GM12878 (cell line): Measurements from ENCODE around the gene BEST1. TPM values are rescaled to one million over a fixed set of nuclear protein-coding genes. Genes with fewer than 3 reads are reported as not detected.

Experiments used
- ATAC-seq: fragments of 200-7000 bp; cut with Tn5 transposase; 3 replicates; pipeline ENCODE4 v1.9.1; 2020; ENCODE audit warnings: mild to moderate bottlenecking, moderate library complexity
- BruUV-seq: library from RNA; stranded (reverse); fragments of 400-500 nt; replicated peaks from 2 replicates; lab custom pipeline; 2021; lab: Mats Ljungman, UMichigan
- CTCF ChIA-PET: fragments of 300-600 bp; sonication (Branson Sonifier 250); formaldehyde crosslinking; extraction: SDS; loops from one replicate; lab custom pipeline; 2021; ENCODE audit warnings: inconsistent platforms; lab: Yijun Ruan, JAX
- POLR2A ChIA-PET: fragments of 350-600 bp; formaldehyde crosslinking; extraction: SDS; loops from one replicate; lab custom pipeline; 2021; ENCODE audit warnings: inconsistent platforms; lab: Charles Lee
- RAD21 ChIA-PET: fragments of 300-600 bp; sonication (Branson Sonifier 250); formaldehyde crosslinking; loops from one replicate; lab custom pipeline; 2023; ENCODE audit warnings: antibody characterized with exemption; ENCODE audit not compliant: unreplicated experiment; lab: Charles Lee
- SMC1A ChIA-PET: fragments of 300-600 bp; sonication (Branson Sonifier 250); formaldehyde crosslinking; loops from one replicate; lab custom pipeline; 2023; ENCODE audit not compliant: unreplicated experiment, uncharacterized antibody; lab: Charles Lee
- DNase-seq: peaks from one replicate; pipeline ENCODE4 v3.0.0-alpha.2; 2011; ENCODE audit warnings: low read depth, low spot score
- FAIRE-seq: peaks from 3 replicates; lab custom pipeline; 2011; peaks lifted over from hg19 to GRCh38; lab: Jason Lieb, UNC
- H2AFZ ChIP-seq: 2 replicates; pipeline ENCODE4 v1.6.0; 2011; ENCODE audit warnings: low read depth, low read length, control low read depth; ENCODE audit not compliant: control insufficient read depth
- H3K27ac ChIP-seq: 2 replicates; pipeline ENCODE4 v1.5.1; 2011; ENCODE audit warnings: control low read depth; ENCODE audit not compliant: control insufficient read depth, insufficient read depth
- H3K27me3 ChIP-seq, 2 experiments: replicated peaks in 1 of 2; 2 replicates each; pipeline versions ENCODE4 v1.6.0 to v1.6.1; 2011; ENCODE audit warnings: low read length in 1 of 2; ENCODE audit not compliant: control insufficient read depth in 2 of 2, insufficient read depth in 2 of 2
- H3K36me3 ChIP-seq, 2 experiments: 2 replicates each; pipeline ENCODE4 v1.5.1; 2011; ENCODE audit warnings: low read length in 1 of 2; ENCODE audit not compliant: control insufficient read depth in 2 of 2, insufficient read depth in 2 of 2
- H3K4me1 ChIP-seq: 2 replicates; pipeline ENCODE4 v1.6.1; 2011; ENCODE audit warnings: mild to moderate bottlenecking, low read length, moderate library complexity, mixed read lengths; ENCODE audit not compliant: control insufficient read depth, insufficient read depth
- H3K4me2 ChIP-seq: 2 replicates; pipeline ENCODE4 v1.6.0; 2011; ENCODE audit warnings: control low read depth; ENCODE audit not compliant: control insufficient read depth, insufficient read depth
- H3K4me3 ChIP-seq: fragments of 200-600 bp; sonication (generic); 2 replicates; pipeline ENCODE4 v1.5.1; 2016
- H3K79me2 ChIP-seq: 2 replicates; pipeline ENCODE4 v1.6.0; 2011; ENCODE audit warnings: low read length; ENCODE audit not compliant: control insufficient read depth, insufficient read depth
- H3K9ac ChIP-seq: 2 replicates; pipeline ENCODE4 v1.8.0; 2011; ENCODE audit warnings: low read length, control low read depth, mixed read lengths; ENCODE audit not compliant: control insufficient read depth, insufficient read depth
- H3K9me3 ChIP-seq: replicated peaks from 3 replicates; pipeline ENCODE4 v1.5.1; 2011; ENCODE audit warnings: mild to moderate bottlenecking, low read length; ENCODE audit not compliant: control insufficient read depth, insufficient read depth
- H4K20me1 ChIP-seq: 2 replicates; pipeline ENCODE4 v1.6.0; 2011; ENCODE audit not compliant: control insufficient read depth, insufficient read depth
- ATF2 ChIP-seq: IDR thresholded peaks from 2 replicates; pipeline ENCODE4 v1.6.1; 2012; ENCODE audit warnings: low read length, inconsistent platforms
- CHD1 ChIP-seq: IDR thresholded peaks from 2 replicates; pipeline ENCODE4 v1.6.1; 2012; ENCODE audit warnings: low read depth, low read length, improper control_type of control experiment
- E4F1 ChIP-seq: fragments of 450-650 bp; IDR thresholded peaks from 2 replicates; pipeline ENCODE4 v1.6.1; 2018; ENCODE audit warnings: borderline replicate concordance, mild to moderate bottlenecking; ENCODE audit not compliant: partially characterized antibody
- ESRRA ChIP-seq: IDR thresholded peaks from 2 replicates; pipeline ENCODE4 v1.6.1; 2012; ENCODE audit warnings: mild to moderate bottlenecking, low read length, improper control_type of control experiment
- FOS ChIP-seq: IDR thresholded peaks from 3 replicates; pipeline ENCODE4 v1.6.1; 2011; ENCODE audit warnings: borderline replicate concordance; ENCODE audit not compliant: insufficient read length; ENCODE audit errors: extremely low read depth
- IKZF1 ChIP-seq: fragments of 450-650 bp; conservative IDR thresholded peaks from 2 replicates; pipeline ENCODE4 v1.6.1; 2017; ENCODE audit warnings: antibody characterized with exemption, mild to moderate bottlenecking
- IKZF2 ChIP-seq, 2 experiments: fragments of 450-650 bp; IDR thresholded peaks; 2 replicates each; pipeline ENCODE4 v1.6.1; 2017; ENCODE audit warnings: mild to moderate bottlenecking in 2 of 2, moderate library complexity in 2 of 2
- JUND ChIP-seq: IDR thresholded peaks from 2 replicates; pipeline ENCODE4 v1.6.1; 2012; ENCODE audit warnings: low read depth, mild to moderate bottlenecking, low read length, improper control_type of control experiment, moderate library complexity
- MTA2 ChIP-seq: fragments of 450-650 bp; IDR thresholded peaks from 2 replicates; pipeline ENCODE4 v1.6.1; 2016; ENCODE audit warnings: low read depth, mild to moderate bottlenecking, moderate library complexity
- NBN ChIP-seq: fragments of 450-650 bp; IDR thresholded peaks from 2 replicates; pipeline ENCODE4 v1.6.1; 2016
- RBBP5 ChIP-seq: fragments of 200-600 bp; sonication (generic); conservative IDR thresholded peaks from 2 replicates; pipeline ENCODE4 v1.6.1; 2016
- RCOR1 ChIP-seq: conservative IDR thresholded peaks from 2 replicates; pipeline ENCODE4 v1.6.1; 2012; ENCODE audit warnings: low read depth, low read length, improper control_type of control experiment
- RELA ChIP-seq: fragments of 450-650 bp; IDR thresholded peaks from 2 replicates; pipeline ENCODE4 v1.8.0; 2014; ENCODE audit warnings: borderline replicate concordance; ENCODE audit not compliant: partially characterized antibody
- RELB ChIP-seq: fragments of 450-650 bp; IDR thresholded peaks from 2 replicates; pipeline ENCODE4 v1.6.1; 2017; ENCODE audit warnings: low read depth, mild to moderate bottlenecking, moderate library complexity
- RUNX3 ChIP-seq: IDR thresholded peaks from 2 replicates; pipeline ENCODE4 v1.6.1; 2012; ENCODE audit warnings: low read length, inconsistent platforms
- SMAD1 ChIP-seq: fragments of 450-650 bp; IDR thresholded peaks from 2 replicates; pipeline ENCODE4 v1.6.1; 2018; ENCODE audit warnings: mild to moderate bottlenecking, low read depth; ENCODE audit not compliant: partially characterized antibody
- SREBF1 ChIP-seq: IDR thresholded peaks from 2 replicates; pipeline ENCODE4 v1.6.1; 2012; ENCODE audit warnings: mild to moderate bottlenecking, low read length
- SUPT20H ChIP-seq: IDR thresholded peaks from 2 replicates; pipeline ENCODE4 v1.6.1; 2011; ENCODE audit warnings: low read depth, mild to moderate bottlenecking, low read length, moderate library complexity, borderline replicate concordance; ENCODE audit not compliant: control insufficient read depth
- TCF7 ChIP-seq: IDR thresholded peaks from 2 replicates; pipeline ENCODE4 v1.6.1; 2014; ENCODE audit warnings: antibody characterized with exemption, borderline replicate concordance
- WRNIP1 ChIP-seq: IDR thresholded peaks from 2 replicates; pipeline ENCODE4 v1.6.1; 2011; ENCODE audit warnings: low read depth, low read length, improper control_type of control experiment, borderline replicate concordance
- WGBS: methylation state at CpG from one replicate; pipeline ENCODE4 v1.1.6; 2016; ENCODE audit warnings: low lambda C conversion rate; ENCODE audit not compliant: insufficient replicate concordance, insufficient coverage; ENCODE audit errors: missing lambda C conversion rate; 5-methylcytosine and 5-hydroxymethylcytosine counted together
- in situ Hi-C: fragments of 300-500 bp; cut with MboI; formaldehyde crosslinking; loops from 9 replicates; pipeline ENCODE4 v1.14.3; 2018; ENCODE audit warnings: mixed read lengths
- intact Hi-C: fragments of 100-400 bp; cut with micrococcal nuclease; formaldehyde crosslinking; loops from one replicate; pipeline ENCODE4 v1.14.2; 2022; ENCODE audit not compliant: unreplicated experiment
- polyA plus RNA-seq, 11 experiments: library from polyadenylated mRNA; depleted of rRNA in 4 of 11; unstranded in 6 of 11; stranded (reverse) in 5 of 11; fragments of >200 nt; fragmentation: Nextera tagmentation in 4 of 11; fragmentation: Illumina TruSeq in 1 of 11; extraction: Ambion mirVana in 4 of 11; extraction: Trizol in 1 of 11; gene quantifications; 1 replicate in 1 of 11; 2 replicates in 10 of 11; pipeline versions ENCODE4 v1.2.1 to v1.2.3, GENCODE V29; 2011 to 2016; ENCODE audit warnings: inconsistent platforms in 2 of 11, missing spikeins in 2 of 11, low read depth in 1 of 11
- total RNA-seq, 4 experiments: library from RNA; depleted of rRNA in 3 of 4; stranded (reverse); fragments of >200 nt in 3 of 4; fragmentation: Illumina TruSeq in 1 of 4; extraction: Trizol in 1 of 4; gene quantifications; 2 replicates each; pipeline versions ENCODE4 v1.2.1 to v1.2.3, GENCODE V29; 2013 to 2021

BEST1 gene
- total and polyA plus RNA-seq, 10 of the 15 experiments (the other 5 are each of a cell fraction or from before 2014, with no cell fraction given), result 0.03 to 3.4 (median 0.15) TPM; not detected in 1

- peak overlapping the region; percentile 93 for H3K9ac ChIP-seq
- BruUV-seq, result no TSS peak
- in situ Hi-C loops (no loop called here), intact Hi-C loops (loop anchor here (5.0 kb wide), 4 partner anchors 86 to 169 kb away; partner anchors contain the start of genes FADS2 and INCENP)
- H3K4me1 ChIP-seq, result peaks cover 43% of the 10 kb centered on the region
- peak overlapping the region; percentile 100 for H3K4me3 ChIP-seq
- H3K27ac ChIP-seq, result peak overlapping the region; percentile 96
- H4K20me1 ChIP-seq, result peaks cover 8% of the 10 kb centered on the region
- WGBS, result 1% methylated on average over 13 of the region's 13 CpGs
- H3K27me3 ChIP-seq, result no peaks in the 10 kb centered on the region
- no peaks in the 10 kb centered on the region for H3K9me3 ChIP-seq
- ChIA-PET POLR2A (interaction anchor here (1.0 to 1.6 kb wide), 3 partner anchors 67 to 209 kb away, joined by 3 to 4 read pairs (median 3); no protein-coding TSS in a partner anchor), SMC1A (interaction anchor here (2.4 kb wide), 1 partner anchor 115 kb away, joined by 13 read pairs; no protein-coding TSS in a partner anchor), CTCF (interaction anchor here (7.0 kb wide), 1 partner anchor 19 kb away, joined by 49 read pairs; no protein-coding TSS in a partner anchor), RAD21 (interaction anchor here (2.7 kb wide), 1 partner anchor 115 kb away, joined by 13 read pairs; no protein-coding TSS in a partner anchor)
- ATAC-seq, result no peak
- no peak for DNase-seq
- H2AFZ ChIP-seq, result no peak overlapping the region
- peaks cover 6 to 16% of the 10 kb centered on the region in 2 experiments for H3K36me3 ChIP-seq
- peaks cover 36% of the 10 kb centered on the region for H3K79me2 ChIP-seq
- FAIRE-seq, result no peak
- peak overlapping the region; percentile 91 for H3K4me2 ChIP-seq
- 0 out of 2 replicates have a peak, but pooled peaks have one; percentile 67 for TF ChIP-seq WRNIP1
- TF ChIP-seq SREBF1, result no peak
- TF ChIP-seq FOS, result no peak
- TF ChIP-seq E4F1, result no peak
- TF ChIP-seq RUNX3, result peak; percentile 53
- no peak for TF ChIP-seq ESRRA
- 0 out of 2 replicates have a peak, but pooled peaks have one; percentile 31 for TF ChIP-seq RELB
- no peak for TF ChIP-seq JUND
- TF ChIP-seq MTA2, result no peak
- no peak for TF ChIP-seq ATF2
- TF ChIP-seq SUPT20H, result no peak
- TF ChIP-seq SMAD1, result peak; percentile 21
- TF ChIP-seq NBN, result no peak
- no peak for TF ChIP-seq RBBP5
- no peak for TF ChIP-seq TCF7
- no peak; the same call in 1 of the 2 replicates for TF ChIP-seq RCOR1
- TF ChIP-seq IKZF1, result no peak
- no peak for TF ChIP-seq RELA
- no peak for TF ChIP-seq IKZF2 (IDR thresholded peaks at IDR 0.05)
- peak; percentile 30; the same call in 1 of the 2 replicates for TF ChIP-seq CHD1
Observed at GRCh38 chr11:61966734-61967115, 16.6 kb downstream of the BEST1 start.
